GM18505 (cell line): ENCODE measurements around the gene EZR.
"Not testable (repeated sequence)": the region's sequence is repeated elsewhere in the genome, so short reads cannot be mapped to it uniquely, and the experiment has no call there.

ENCODE experiments used
- ATAC-seq: cut with Tn5 transposase; IDR thresholded peaks from one replicate; pipeline ENCODE4 v1.9.1; 2021; ENCODE audit not compliant: unreplicated experiment
- POLR2A ChIP-seq: IDR thresholded peaks from 4 replicates; pipeline ENCODE4 v1.6.1; 2011; ENCODE audit warnings: borderline replicate concordance; ENCODE audit not compliant: insufficient read depth, insufficient read length; ENCODE audit errors: extremely low read depth

Gene EZR

GRCh38 chr6:158852312-158853071 lies 33.3 kb upstream of the EZR start:
- TF ChIP-seq POLR2A = no peak
- no peak for ATAC-seq

- TF ChIP-seq POLR2A = no peak
Observed at GRCh38 chr6:158850807-158851115, 31.6 kb upstream of the EZR start.

GRCh38 chr6:158849899-158850806 lies 31.0 kb upstream of the EZR start:
- TF ChIP-seq POLR2A = no peak

More at GRCh38 chr6:158850807-158851115, 31.6 kb upstream of the EZR start:
- ATAC-seq = no peak

GRCh38 chr6:158848490-158848895 lies 29.3 kb upstream of the EZR start:
- ATAC-seq = no peak
- TF ChIP-seq POLR2A = no peak

More at GRCh38 chr6:158849899-158850806, 31.0 kb upstream of the EZR start:
- no peak for ATAC-seq

- no peak for ATAC-seq
- no peak for TF ChIP-seq POLR2A
Observed at GRCh38 chr6:158847786-158848185, 28.6 kb upstream of the EZR start.

GRCh38 chr6:158847012-158847529 lies 27.9 kb upstream of the EZR start:
- TF ChIP-seq POLR2A = no peak
- no peak for ATAC-seq

GRCh38 chr6:158843751-158844683 lies 24.8 kb upstream of the EZR start:
- TF ChIP-seq POLR2A = no peak

GRCh38 chr6:158841358-158841757 lies 22.2 kb upstream of the EZR start:
- no peak for TF ChIP-seq POLR2A
- no peak for ATAC-seq

More at GRCh38 chr6:158843751-158844683, 24.8 kb upstream of the EZR start:
- ATAC-seq = no peak

GRCh38 chr6:158840465-158840864 lies 21.3 kb upstream of the EZR start:
- ATAC-seq = no peak

GRCh38 chr6:158839796-158840195 lies 20.6 kb upstream of the EZR start:
- no peak for TF ChIP-seq POLR2A
- ATAC-seq = no peak

More at GRCh38 chr6:158840465-158840864, 21.3 kb upstream of the EZR start:
- TF ChIP-seq POLR2A = no peak

GRCh38 chr6:158838790-158839189 lies 19.6 kb upstream of the EZR start:
- ATAC-seq = not testable (repeated sequence)

GRCh38 chr6:158837684-158838625 lies 18.8 kb upstream of the EZR start:
- ATAC-seq = no peak
- no peak for TF ChIP-seq POLR2A
